ENCODE data around the gene ATP6V1E1. TPM values are rescaled to one million over a fixed set of nuclear protein-coding genes. Genes with fewer than 3 reads are reported as not detected.

Gene ATP6V1E1
- total and polyA plus RNA-seq, 2 of the 13 experiments (the other 11 are each of a cell fraction or from before 2014, with no cell fraction given) = 69.3 to 90.9 TPM

DNA sequence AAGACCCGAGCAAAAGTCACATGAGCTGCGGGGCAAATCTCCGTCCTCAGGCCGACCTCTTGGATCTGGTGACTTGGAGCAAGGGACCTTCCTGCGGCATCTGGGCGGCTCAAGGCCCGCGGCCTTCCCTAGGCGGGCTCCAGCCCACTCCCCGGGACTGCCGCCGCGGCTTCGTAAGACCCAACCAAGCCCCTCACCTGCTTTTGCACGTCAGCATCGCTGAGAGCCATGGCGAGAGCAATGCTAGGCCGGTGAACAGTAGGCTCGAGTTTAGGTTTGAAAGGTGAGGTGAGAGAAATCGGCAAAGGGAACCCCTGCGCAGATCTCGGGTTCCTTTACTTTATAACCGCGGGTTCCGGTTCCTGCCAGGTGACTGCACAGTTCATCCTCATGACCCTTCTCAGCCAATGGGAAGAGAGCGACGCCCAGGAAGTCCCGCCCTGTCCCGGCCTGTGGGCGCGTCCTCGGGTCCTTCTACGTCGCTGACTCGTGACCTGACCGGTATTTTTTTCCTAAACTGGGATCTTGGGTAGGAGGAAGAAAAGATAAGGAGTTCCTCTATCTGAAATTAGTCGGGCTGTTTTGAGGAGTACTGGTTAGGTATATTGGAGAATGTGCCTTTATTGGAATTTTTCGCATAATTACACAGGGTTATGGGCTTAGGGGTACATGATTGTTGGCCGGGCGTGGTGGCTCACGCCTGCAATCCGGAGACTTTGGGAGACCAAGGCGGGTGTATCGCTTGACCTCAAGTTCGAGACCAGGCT is at the start of gene ATP6V1E1 (continued):
- TF ChIP-seq POLR2G (IDR thresholded peaks at IDR 0.05; ENCODE audit: low read depth, low read length) (peak; percentile 86), ZNF317 (CRISPR knock-in tag; IDR thresholded peaks at IDR 0.05) (no peak), TGIF2 (CRISPR knock-in tag; IDR thresholded peaks at IDR 0.05) (peak; percentile 21; the same call in 1 of the 2 replicates), HMG20B (CRISPR knock-in tag; conservative IDR thresholded peaks at IDR 0.05) (no peak), IRX3 (CRISPR knock-in tag; IDR thresholded peaks at IDR 0.05; ENCODE audit: borderline replicate concordance, low read depth) (peak; percentile 58; the same call in 1 of the 2 replicates), ZNF326 (CRISPR knock-in tag; IDR thresholded peaks at IDR 0.05; ENCODE audit: borderline replicate concordance) (no peak), LCORL (IDR thresholded peaks at IDR 0.05) (no peak), LCORL (CRISPR knock-in tag; IDR thresholded peaks at IDR 0.05) (peak; percentile 32; the same call in 1 of the 2 replicates), ZNF180 (CRISPR knock-in tag; IDR thresholded peaks at IDR 0.05; ENCODE audit: borderline replicate concordance, low read depth) (no peak), MYC (CRISPR knock-in tag; IDR thresholded peaks at IDR 0.05; ENCODE audit: borderline replicate concordance) (peak; percentile 19; the same call in 1 of the 2 replicates), ZNF121 (CRISPR knock-in tag; IDR thresholded peaks at IDR 0.05) (0 out of 2 replicates have a peak, but pooled peaks have one; percentile 28), ZNF788 (CRISPR knock-in tag; IDR thresholded peaks at IDR 0.05; ENCODE audit: borderline replicate concordance) (0 out of 2 replicates have a peak, but pooled peaks have one; percentile 29), WIZ (CRISPR knock-in tag; IDR thresholded peaks at IDR 0.05) (peak; percentile 8; the same call in 1 of the 2 replicates), ZXDC (CRISPR knock-in tag; IDR thresholded peaks at IDR 0.05) (no peak), CREM (IDR thresholded peaks at IDR 0.05) (peak; percentile 87), CREM (CRISPR knock-in tag; IDR thresholded peaks at IDR 0.05) (0 out of 2 replicates have a peak, but pooled peaks have one; percentile 3)
- TF ChIP-seq, protein P1, sequence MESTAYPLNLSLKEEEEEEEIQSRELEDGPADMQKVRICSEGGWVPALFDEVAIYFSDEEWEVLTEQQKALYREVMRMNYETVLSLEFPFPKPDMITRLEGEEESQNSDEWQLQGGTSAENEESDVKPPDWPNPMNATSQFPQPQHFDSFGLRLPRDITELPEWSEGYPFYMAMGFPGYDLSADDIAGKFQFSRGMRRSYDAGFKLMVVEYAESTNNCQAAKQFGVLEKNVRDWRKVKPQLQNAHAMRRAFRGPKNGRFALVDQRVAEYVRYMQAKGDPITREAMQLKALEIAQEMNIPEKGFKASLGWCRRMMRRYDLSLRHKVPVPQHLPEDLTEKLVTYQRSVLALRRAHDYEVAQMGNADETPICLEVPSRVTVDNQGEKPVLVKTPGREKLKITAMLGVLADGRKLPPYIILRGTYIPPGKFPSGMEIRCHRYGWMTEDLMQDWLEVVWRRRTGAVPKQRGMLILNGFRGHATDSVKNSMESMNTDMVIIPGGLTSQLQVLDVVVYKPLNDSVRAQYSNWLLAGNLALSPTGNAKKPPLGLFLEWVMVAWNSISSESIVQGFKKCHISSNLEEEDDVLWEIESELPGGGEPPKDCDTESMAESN (CRISPR knock-in tag; conservative IDR thresholded peaks at IDR 0.05) = peak; percentile 73
- TF ChIP-seq, protein P2, sequence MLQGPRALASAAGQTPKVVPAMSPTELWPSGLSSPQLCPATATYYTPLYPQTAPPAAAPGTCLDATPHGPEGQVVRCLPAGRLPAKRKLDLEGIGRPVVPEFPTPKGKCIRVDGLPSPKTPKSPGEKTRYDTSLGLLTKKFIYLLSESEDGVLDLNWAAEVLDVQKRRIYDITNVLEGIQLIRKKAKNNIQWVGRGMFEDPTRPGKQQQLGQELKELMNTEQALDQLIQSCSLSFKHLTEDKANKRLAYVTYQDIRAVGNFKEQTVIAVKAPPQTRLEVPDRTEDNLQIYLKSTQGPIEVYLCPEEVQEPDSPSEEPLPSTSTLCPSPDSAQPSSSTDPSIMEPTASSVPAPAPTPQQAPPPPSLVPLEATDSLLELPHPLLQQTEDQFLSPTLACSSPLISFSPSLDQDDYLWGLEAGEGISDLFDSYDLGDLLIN (CRISPR knock-in tag; IDR thresholded peaks at IDR 0.05; ENCODE audit: borderline replicate concordance) = 0 out of 2 replicates have a peak, but pooled peaks have one; percentile 26
- TF ChIP-seq, protein P3, sequence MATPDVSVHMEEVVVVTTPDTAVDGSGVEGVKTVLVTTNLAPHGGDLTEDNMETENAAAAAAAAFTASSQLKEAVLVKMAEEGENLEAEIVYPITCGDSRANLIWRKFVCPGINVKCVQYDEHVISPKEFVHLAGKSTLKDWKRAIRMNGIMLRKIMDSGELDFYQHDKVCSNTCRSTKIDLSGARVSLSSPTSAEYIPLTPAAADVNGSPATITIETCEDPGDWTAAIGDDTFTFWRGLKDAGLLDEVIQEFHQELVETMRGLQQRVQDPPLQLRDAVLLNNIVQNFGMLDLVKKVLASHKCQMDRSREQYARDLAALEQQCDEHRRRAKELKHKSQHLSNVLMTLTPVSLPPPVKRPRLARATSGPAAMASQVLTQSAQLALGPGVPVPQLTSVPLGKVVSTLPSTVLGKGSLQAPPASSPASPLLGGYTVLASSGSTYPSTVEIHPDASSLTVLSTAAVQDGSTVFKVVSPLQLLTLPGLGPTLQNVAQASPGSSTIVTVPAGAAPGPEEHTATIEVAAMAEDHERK (CRISPR knock-in tag; IDR thresholded peaks at IDR 0.05; ENCODE audit: low read depth) = 0 out of 2 replicates have a peak, but pooled peaks have one; percentile 42
- TF ChIP-seq, protein P4, sequence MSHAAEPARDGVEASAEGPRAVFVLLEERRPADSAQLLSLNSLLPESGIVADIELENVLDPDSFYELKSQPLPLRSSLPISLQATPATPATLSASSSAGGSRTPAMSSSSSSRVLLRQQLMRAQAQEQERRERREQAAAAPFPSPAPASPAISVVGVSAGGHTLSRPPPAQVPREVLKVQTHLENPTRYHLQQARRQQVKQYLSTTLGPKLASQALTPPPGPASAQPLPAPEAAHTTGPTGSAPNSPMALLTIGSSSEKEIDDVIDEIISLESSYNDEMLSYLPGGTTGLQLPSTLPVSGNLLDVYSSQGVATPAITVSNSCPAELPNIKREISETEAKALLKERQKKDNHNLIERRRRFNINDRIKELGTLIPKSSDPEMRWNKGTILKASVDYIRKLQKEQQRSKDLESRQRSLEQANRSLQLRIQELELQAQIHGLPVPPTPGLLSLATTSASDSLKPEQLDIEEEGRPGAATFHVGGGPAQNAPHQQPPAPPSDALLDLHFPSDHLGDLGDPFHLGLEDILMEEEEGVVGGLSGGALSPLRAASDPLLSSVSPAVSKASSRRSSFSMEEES (CRISPR knock-in tag; IDR thresholded peaks at IDR 0.05) = peak; percentile 96

Measured in HepG2 (cell line).